BE2C (cell line): Measurements from ENCODE around the gene GUK1.

Experiments used
- DNase-seq: peaks from one replicate; pipeline ENCODE4 v3.0.0-alpha.2; 2020
- H3K27me3 ChIP-seq: fragments of 250-450 bp; sonication (Bioruptor Pico); 2 replicates; pipeline ENCODE4 v1.5.1; 2020; ENCODE audit warnings: mild to moderate bottlenecking
- H3K36me3 ChIP-seq: fragments of 250-450 bp; sonication (Bioruptor Pico); 2 replicates; pipeline ENCODE4 v1.5.1; 2020; ENCODE audit warnings: mild to moderate bottlenecking
- H3K4me1 ChIP-seq: fragments of 250-450 bp; sonication (Bioruptor Pico); 2 replicates; pipeline ENCODE4 v1.5.1; 2020
- H3K4me3 ChIP-seq: 2 replicates; pipeline ENCODE4 v1.5.1; 2011; ENCODE audit warnings: low read depth, low read length
- H3K9me3 ChIP-seq: fragments of 250-450 bp; sonication (Bioruptor Pico); 2 replicates; pipeline ENCODE4 v1.5.1; 2020
- CTCF ChIP-seq: IDR thresholded peaks from 2 replicates; pipeline ENCODE4 v1.5.1; 2012; ENCODE audit warnings: mild to moderate bottlenecking, low read depth, low read length

Gene GUK1

GRCh38 chr1:228160201-228160761 lies 20.2 kb downstream of the GUK1 start:
- peaks cover 8% of the 10 kb centered on the region; the same call in 1 of the 2 replicates for H3K4me1 ChIP-seq
- H3K27me3 ChIP-seq, result no peaks in the 10 kb centered on the region
- no peaks in the 10 kb centered on the region for H3K36me3 ChIP-seq
- no peak for TF ChIP-seq CTCF
- no peaks in the 10 kb centered on the region for H3K9me3 ChIP-seq
- H3K4me3 ChIP-seq, result no peak overlapping the region
- no peak for DNase-seq

- no peaks in the 10 kb centered on the region for H3K9me3 ChIP-seq
- no peak for DNase-seq
- H3K4me3 ChIP-seq, result no peak overlapping the region
- H3K36me3 ChIP-seq, result no peaks in the 10 kb centered on the region
- no peak for TF ChIP-seq CTCF
- no peaks in the 10 kb centered on the region for H3K27me3 ChIP-seq
- peaks cover 8% of the 10 kb centered on the region; the same call in 1 of the 2 replicates for H3K4me1 ChIP-seq
These were observed 21.3 kb downstream of the GUK1 start for GRCh38 chr1:228161362-228161761.

GRCh38 chr1:228161866-228162265 lies 21.8 kb downstream of the GUK1 start:
- no peak overlapping the region for H3K4me3 ChIP-seq
- H3K36me3 ChIP-seq, result no peaks in the 10 kb centered on the region
- peaks cover 8% of the 10 kb centered on the region; the same call in 1 of the 2 replicates for H3K4me1 ChIP-seq
- TF ChIP-seq CTCF, result no peak
- no peak for DNase-seq
- no peaks in the 10 kb centered on the region for H3K27me3 ChIP-seq
- no peaks in the 10 kb centered on the region for H3K9me3 ChIP-seq

- Histone ChIP-seq H3K27me3 (no peaks in the 10 kb centered on the region), H3K36me3 (no peaks in the 10 kb centered on the region), H3K4me1 (peaks cover 8% of the 10 kb centered on the region; the same call in 1 of the 2 replicates), H3K4me3 (no peak overlapping the region), H3K9me3 (no peaks in the 10 kb centered on the region)
- peak; percentile 5; the same call in 1 of the 2 replicates for TF ChIP-seq CTCF
- DNase-seq, result peak; percentile 48
These were observed 22.4 kb downstream of the GUK1 start for GRCh38 chr1:228162286-228163006.

GRCh38 chr1:228163007-228163753 lies 23.1 kb downstream of the GUK1 start:
- Histone ChIP-seq H3K36me3 (no peaks in the 10 kb centered on the region), H3K4me3 (no peak overlapping the region), H3K4me1 (peaks cover 8% of the 10 kb centered on the region; the same call in 1 of the 2 replicates), H3K27me3 (no peaks in the 10 kb centered on the region), H3K9me3 (no peaks in the 10 kb centered on the region)
- DNase-seq, result no peak
- TF ChIP-seq CTCF, result no peak
